IMR-90 (cell line): ENCODE measurements around the gene PPARD. TPM values are rescaled to one million over a fixed set of nuclear protein-coding genes. Genes with fewer than 3 reads are reported as not detected.

Experiments used
- ATAC-seq: fragments of 200-7000 bp; cut with Tn5 transposase; 2 replicates; pipeline ENCODE4 v1.9.1; 2020; ENCODE audit warnings: low read depth, mild to moderate bottlenecking, moderate library complexity
- BruUV-seq: library from RNA; stranded (reverse); fragments of 400-500 nt; replicated peaks from 2 replicates; lab custom pipeline; 2021; lab: Mats Ljungman, UMichigan
- CTCF ChIA-PET: fragments of 300-600 bp; formaldehyde crosslinking; extraction: SDS; loops from one replicate; lab custom pipeline; 2021; ENCODE audit warnings: antibody characterized with exemption; lab: Yijun Ruan, JAX
- POLR2A ChIA-PET: fragments of 300-600 bp; sonication (Branson Sonifier 250); formaldehyde crosslinking; loops from one replicate; lab custom pipeline; 2022; ENCODE audit warnings: antibody characterized with exemption; ENCODE audit not compliant: unreplicated experiment; lab: Charles Lee
- DNase-seq: peaks from one replicate; pipeline ENCODE4 v3.0.0; 2013
- H2AFZ ChIP-seq: replicated peaks from 2 replicates; pipeline ENCODE3; 2013; ENCODE audit warnings: low read length, mild to moderate bottlenecking; ENCODE audit not compliant: poor library complexity
- H2AK5ac ChIP-seq: 2 replicates; pipeline ENCODE4 v1.6.1; 2013; ENCODE audit warnings: low read depth, low read length, inconsistent platforms
- H2AK9ac ChIP-seq: replicated peaks from 2 replicates; pipeline ENCODE3; 2013; ENCODE audit warnings: mild to moderate bottlenecking, low read depth, low read length, moderate library complexity; ENCODE audit not compliant: poor library complexity
- H2BK120ac ChIP-seq: 2 replicates; pipeline ENCODE4 v1.6.1; 2013; ENCODE audit warnings: low read depth, low read length, inconsistent platforms
- H2BK15ac ChIP-seq: 3 replicates; pipeline ENCODE4 v1.6.1; 2013; ENCODE audit warnings: low read depth, low read length, inconsistent platforms
- H2BK20ac ChIP-seq: 2 replicates; pipeline ENCODE4 v1.6.1; 2013; ENCODE audit warnings: low read depth, mild to moderate bottlenecking, inconsistent platforms, low read length, moderate library complexity
- H2BK5ac ChIP-seq: 2 replicates; pipeline ENCODE4 v1.6.1; 2013; ENCODE audit warnings: mild to moderate bottlenecking, low read depth, low read length, inconsistent platforms; ENCODE audit not compliant: poor library complexity, severe bottlenecking
- H3K14ac ChIP-seq: replicated peaks from 2 replicates; pipeline ENCODE4 v1.6.1; 2013; ENCODE audit warnings: low read depth, low read length, inconsistent platforms
- H3K18ac ChIP-seq: 2 replicates; pipeline ENCODE4 v1.6.1; 2013; ENCODE audit warnings: low read depth, low read length, control low read depth
- H3K23ac ChIP-seq: 2 replicates; pipeline ENCODE4 v1.6.1; 2013; ENCODE audit warnings: low read depth, low read length, inconsistent platforms
- H3K27ac ChIP-seq: 2 replicates; pipeline ENCODE4 v1.5.1; 2013; ENCODE audit warnings: mild to moderate bottlenecking, control low read depth, low read length; ENCODE audit not compliant: insufficient read depth
- H3K27me3 ChIP-seq: 2 replicates; pipeline ENCODE4 v1.6.1; 2013; ENCODE audit warnings: low read length; ENCODE audit not compliant: control insufficient read depth, insufficient read depth
- H3K36me3 ChIP-seq: 2 replicates; pipeline ENCODE4 v1.6.1; 2013; ENCODE audit warnings: low read length, mixed read lengths; ENCODE audit not compliant: control insufficient read depth, insufficient read depth
- H3K4ac ChIP-seq: 2 replicates; pipeline ENCODE4 v1.6.1; 2013; ENCODE audit warnings: low read depth, low read length, inconsistent platforms
- H3K4me1 ChIP-seq: 2 replicates; pipeline ENCODE4 v1.6.1; 2013; ENCODE audit warnings: low read length, mixed read lengths; ENCODE audit not compliant: control insufficient read depth, insufficient read depth
- H3K4me2 ChIP-seq: 2 replicates; pipeline ENCODE4 v1.6.1; 2013; ENCODE audit warnings: low read depth, mild to moderate bottlenecking, control low read depth, low read length, moderate library complexity
- H3K4me3 ChIP-seq: 2 replicates; pipeline ENCODE4 v1.5.1; 2013; ENCODE audit warnings: low read depth, mild to moderate bottlenecking, control low read depth, low read length, moderate library complexity; ENCODE audit not compliant: insufficient read depth
- H3K56ac ChIP-seq: 2 replicates; pipeline ENCODE4 v1.6.1; 2013; ENCODE audit warnings: low read length, inconsistent platforms; ENCODE audit not compliant: insufficient read depth; ENCODE audit errors: extremely low read depth
- H3K79me1 ChIP-seq, 2 experiments: 2 replicates each; pipeline ENCODE4 v1.6.1; 2013; ENCODE audit warnings: low read length in 2 of 2, inconsistent platforms in 1 of 2, low read depth in 1 of 2
- H3K9ac ChIP-seq: 2 replicates; pipeline ENCODE4 v1.6.1; 2013; ENCODE audit warnings: low read depth, low read length, control low read depth
- H3K9me1 ChIP-seq: 2 replicates; pipeline ENCODE4 v1.6.1; 2013; ENCODE audit warnings: low read length, inconsistent platforms; ENCODE audit not compliant: insufficient read depth
- H3K9me3 ChIP-seq: 2 replicates; pipeline ENCODE4 v1.6.1; 2013; ENCODE audit warnings: low read length; ENCODE audit not compliant: control insufficient read depth, insufficient read depth
- H4K20me1 ChIP-seq: 2 replicates; pipeline ENCODE4 v1.6.1; 2013; ENCODE audit warnings: low read length, inconsistent platforms; ENCODE audit not compliant: insufficient read depth
- H4K5ac ChIP-seq: 2 replicates; pipeline ENCODE4 v1.6.1; 2013; ENCODE audit warnings: mild to moderate bottlenecking, low read depth, low read length, control low read depth
- H4K8ac ChIP-seq, 2 experiments: 2 replicates each; pipeline ENCODE4 v1.6.1; 2013; ENCODE audit warnings: low read depth in 2 of 2, low read length in 2 of 2, control low read depth in 1 of 2, inconsistent platforms in 1 of 2
- H4K91ac ChIP-seq: 2 replicates; pipeline ENCODE4 v1.6.1; 2013; ENCODE audit warnings: low read depth, low read length, inconsistent platforms; ENCODE audit not compliant: insufficient read depth
- BHLHE40 ChIP-seq: fragments of 150-350 bp; IDR thresholded peaks from 2 replicates; pipeline ENCODE4 v1.6.1; 2016; ENCODE audit warnings: mild to moderate bottlenecking, low read depth, low read length
- CEBPB ChIP-seq: IDR thresholded peaks from 2 replicates; pipeline ENCODE4 v1.6.1; 2012; ENCODE audit warnings: low read depth, low read length, improper control_type of control experiment
- CHD1 ChIP-seq: IDR thresholded peaks from 2 replicates; pipeline ENCODE4 v1.6.1; 2012; ENCODE audit warnings: low read depth, low read length, improper control_type of control experiment
- FOS ChIP-seq: fragments of 150-350 bp; IDR thresholded peaks from 2 replicates; pipeline ENCODE4 v1.6.1; 2016; ENCODE audit warnings: low read depth, low read length
- MAFK ChIP-seq: IDR thresholded peaks from 2 replicates; pipeline ENCODE4 v1.6.1; 2012; ENCODE audit warnings: low read depth, low read length, improper control_type of control experiment
- MAZ ChIP-seq: IDR thresholded peaks from 2 replicates; pipeline ENCODE4 v1.6.1; 2012; ENCODE audit warnings: low read depth, mild to moderate bottlenecking, low read length, improper control_type of control experiment, moderate library complexity, borderline replicate concordance
- MXI1 ChIP-seq: IDR thresholded peaks from 2 replicates; pipeline ENCODE4 v1.6.1; 2012; ENCODE audit warnings: low read depth, mild to moderate bottlenecking, low read length, moderate library complexity, borderline replicate concordance
- NFE2L2 ChIP-seq: fragments of 150-350 bp; IDR thresholded peaks from 2 replicates; pipeline ENCODE4 v1.6.1; 2016; ENCODE audit warnings: low read depth, mild to moderate bottlenecking, low read length
- POLR2A ChIP-seq: IDR thresholded peaks from 2 replicates; pipeline ENCODE4 v1.6.1; 2012; ENCODE audit warnings: mild to moderate bottlenecking, low read depth, low read length
- RAD21 ChIP-seq: IDR thresholded peaks from 2 replicates; pipeline ENCODE4 v1.6.1; 2012; ENCODE audit warnings: low read length, improper control_type of control experiment
- RFX5 ChIP-seq: IDR thresholded peaks from 2 replicates; pipeline ENCODE4 v1.8.0; 2012; ENCODE audit warnings: low read depth, mild to moderate bottlenecking, low read length, moderate library complexity
- SMC3 ChIP-seq: fragments of 150-350 bp; IDR thresholded peaks from 2 replicates; pipeline ENCODE4 v1.6.1; 2016; ENCODE audit warnings: low read depth, mild to moderate bottlenecking, antibody characterized with exemption, low read length, moderate library complexity
- USF2 ChIP-seq: fragments of 150-350 bp; IDR thresholded peaks from 2 replicates; pipeline ENCODE4 v1.6.1; 2017; ENCODE audit warnings: mild to moderate bottlenecking, antibody characterized with exemption, low read length, low read depth
- WGBS, 2 experiments: methylation state at CpG; one replicate each; pipeline versions ENCODE4 v1.1.5 to v1.1.7; 2013; ENCODE audit warnings: missing lambda C conversion rate in 2 of 2; ENCODE audit not compliant: insufficient read length in 1 of 2; ENCODE audit errors: extremely low coverage in 2 of 2; 5-methylcytosine and 5-hydroxymethylcytosine counted together
- dilution Hi-C: fragments of 300-500 bp; cut with HindIII; formaldehyde crosslinking; loops from one replicate; pipeline ENCODE4 v1.14.3; 2018; ENCODE audit warnings: low sequenced_read_pairs; ENCODE audit not compliant: unreplicated experiment
- in situ Hi-C: fragments of 300-500 bp; cut with MboI; formaldehyde crosslinking; loops from 3 replicates; pipeline ENCODE4 v1.14.3; 2019; ENCODE audit warnings: low sequenced_read_pairs, inconsistent platforms, mixed read lengths
- intact Hi-C: fragments of 100-400 bp; cut with micrococcal nuclease; formaldehyde crosslinking; loops from 2 replicates; pipeline ENCODE4 v1.10.0; 2022
- polyA plus RNA-seq, 3 experiments: library from polyadenylated mRNA; depleted of rRNA; stranded (reverse); fragments of >200 nt; gene quantifications; 2 replicates each; pipeline ENCODE4 v1.2.3, GENCODE V29; 2012; ENCODE audit warnings: low replicate concordance in 1 of 3
- total RNA-seq: library from RNA; depleted of rRNA; stranded (reverse); fragments of >200 nt; gene quantifications from 2 replicates; pipeline ENCODE4 v1.2.3, GENCODE V29; 2012

Gene PPARD
- total and polyA plus RNA-seq, 2 of the 4 experiments (the other 2 are of a cell fraction) = 10.4 to 69.0 TPM

GRCh38 chr6:35406711-35407485 lies 64.5 kb downstream of the PPARD start:
- Histone ChIP-seq H3K9me1 (peaks cover 29% of the 10 kb centered on the region), H3K27ac (no peak overlapping the region), H2BK5ac (no peak overlapping the region), H3K9me3 (no peaks in the 10 kb centered on the region), H3K4me1 (peaks cover 4% of the 10 kb centered on the region; the same call in 1 of the 2 replicates), H2BK20ac (no peak overlapping the region), H3K18ac (no peak overlapping the region), H2BK120ac (no peak overlapping the region), H3K56ac (no peak overlapping the region), H4K8ac (no peak overlapping the region; a peak in 1 of 4 replicates), H2BK15ac (no peak overlapping the region), H2AFZ (no peak overlapping the region), H4K91ac (no peak overlapping the region), H3K36me3 (peaks cover 16% of the 10 kb centered on the region), H3K4me2 (no peak overlapping the region), H3K9ac (no peak overlapping the region), H3K27me3 (no peaks in the 10 kb centered on the region), H3K79me1 (peaks cover 31 to 91% of the 10 kb centered on the region in 2 experiments), H4K5ac (no peak overlapping the region), H4K20me1 (peaks cover 19% of the 10 kb centered on the region), H3K23ac (0 out of 2 replicates have a peak overlapping the region, but pooled peaks have one; percentile 44), H2AK5ac (no peak overlapping the region), H2AK9ac (peak overlapping the region; percentile 68), H3K4me3 (no peak overlapping the region), H3K4ac (no peak overlapping the region), H3K14ac (no peak overlapping the region)
- no peak for TF ChIP-seq RAD21
- TF ChIP-seq MAFK = no peak
- no peak for TF ChIP-seq BHLHE40
- TF ChIP-seq MAZ = no peak
- TF ChIP-seq USF2 = no peak
- no peak for TF ChIP-seq RFX5
- TF ChIP-seq NFE2L2 = no peak
- no peak for TF ChIP-seq FOS
- no peak for TF ChIP-seq POLR2A
- TF ChIP-seq SMC3 = no peak
- no peak for TF ChIP-seq MXI1
- no peak for TF ChIP-seq CEBPB
- TF ChIP-seq CHD1 = no peak
- intact Hi-C loops (no loop called here), in situ Hi-C loops (no loop called here), dilution Hi-C loops (no loop called here)
- DNase-seq (no peak), ATAC-seq (no peak)
- CTCF ChIA-PET = interaction anchor here (1.2 kb wide), 1 partner anchor 8 kb away, joined by 4 read pairs; no protein-coding TSS in a partner anchor
- 92% methylated on average over 7 of the region's 20 CpGs; no CpG with 5 or more reads in 1 of the 2 experiments for WGBS, 2 experiments
- BruUV-seq = no TSS peak
- POLR2A ChIA-PET = no interaction called here
